Stomach (tissue), 4 donors: Measurements from ENCODE around the gene CHKB.

Source experiments
- EP300 ChIP-seq: sonication (generic); formaldehyde crosslinking; IDR thresholded peaks from one replicate; pipeline ENCODE4 v1.6.1; 2017; ENCODE audit warnings: antibody characterized with exemption
- POLR2A ChIP-seq, 4 donors: fragments of 450-650 bp; IDR thresholded peaks; one replicate each; pipeline ENCODE4 v1.6.1; 2016; ENCODE audit warnings: antibody characterized with exemption in 4 of 4, control low read depth in 2 of 4, mild to moderate bottlenecking in 1 of 4, moderate library complexity in 1 of 4
- TF ChIP-seq, protein P1 (sequence below), 7 experiments: fragments of 450-650 bp in 4 of 7; fragments of 200-600 bp in 3 of 7; sonication (generic) in 3 of 7; IDR thresholded peaks; one replicate each; pipeline ENCODE4 v1.5.1; 2016 to 2019; ENCODE audit warnings: antibody characterized with exemption in 7 of 7, control low read depth in 2 of 7, mild to moderate bottlenecking in 1 of 7

DNA sequence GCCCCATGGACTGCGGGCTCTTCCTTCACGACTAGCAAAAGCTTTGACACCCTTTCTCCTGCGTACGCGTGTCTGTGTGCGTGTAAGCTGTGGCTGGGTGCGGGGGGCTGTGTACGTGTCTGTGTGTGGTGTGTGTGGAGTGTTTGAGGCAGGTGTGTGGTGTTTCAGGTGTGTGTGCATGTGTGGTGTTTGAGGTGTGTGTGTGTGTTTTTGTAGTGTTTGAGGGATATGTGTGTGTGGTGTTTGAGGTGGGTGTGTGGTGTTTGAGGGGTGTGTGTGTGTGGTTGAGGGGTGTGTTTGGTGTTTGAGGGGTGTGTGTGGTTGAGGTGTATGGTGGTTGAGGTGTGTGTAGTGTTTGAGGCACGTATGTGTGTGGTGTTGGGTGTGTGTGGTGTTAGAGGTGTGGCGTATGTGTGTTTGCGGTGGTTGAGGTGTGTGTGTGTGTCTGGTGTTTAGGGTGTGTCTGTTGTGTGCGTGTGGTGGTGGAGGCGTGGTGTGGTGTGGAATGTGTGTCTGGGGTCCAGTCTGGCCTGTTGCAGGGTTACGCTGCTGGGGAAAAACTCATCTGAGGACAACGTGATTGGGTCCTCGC is 46.0 kb upstream of the CHKB start:
- TF ChIP-seq, protein P1, sequence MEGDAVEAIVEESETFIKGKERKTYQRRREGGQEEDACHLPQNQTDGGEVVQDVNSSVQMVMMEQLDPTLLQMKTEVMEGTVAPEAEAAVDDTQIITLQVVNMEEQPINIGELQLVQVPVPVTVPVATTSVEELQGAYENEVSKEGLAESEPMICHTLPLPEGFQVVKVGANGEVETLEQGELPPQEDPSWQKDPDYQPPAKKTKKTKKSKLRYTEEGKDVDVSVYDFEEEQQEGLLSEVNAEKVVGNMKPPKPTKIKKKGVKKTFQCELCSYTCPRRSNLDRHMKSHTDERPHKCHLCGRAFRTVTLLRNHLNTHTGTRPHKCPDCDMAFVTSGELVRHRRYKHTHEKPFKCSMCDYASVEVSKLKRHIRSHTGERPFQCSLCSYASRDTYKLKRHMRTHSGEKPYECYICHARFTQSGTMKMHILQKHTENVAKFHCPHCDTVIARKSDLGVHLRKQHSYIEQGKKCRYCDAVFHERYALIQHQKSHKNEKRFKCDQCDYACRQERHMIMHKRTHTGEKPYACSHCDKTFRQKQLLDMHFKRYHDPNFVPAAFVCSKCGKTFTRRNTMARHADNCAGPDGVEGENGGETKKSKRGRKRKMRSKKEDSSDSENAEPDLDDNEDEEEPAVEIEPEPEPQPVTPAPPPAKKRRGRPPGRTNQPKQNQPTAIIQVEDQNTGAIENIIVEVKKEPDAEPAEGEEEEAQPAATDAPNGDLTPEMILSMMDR (IDR thresholded peaks at IDR 0.05), result no peak
- TF ChIP-seq POLR2A (IDR thresholded peaks at IDR 0.05), result no peak
- no peak for TF ChIP-seq EP300
